Myocyte (in vitro differentiated cells): Measurements from ENCODE around the gene U2AF1. TPM values are rescaled to one million over a fixed set of nuclear protein-coding genes. Genes with fewer than 3 reads are reported as not detected.

ENCODE experiments used
- total RNA-seq: library from RNA; depleted of rRNA; stranded (reverse); fragments of >200 nt; gene quantifications from 2 replicates; pipeline ENCODE4 v1.2.3, GENCODE V29; 2014

Gene U2AF1
- total RNA-seq, 1 donor from 2014 or later = 18.3 TPM

Other genes starting within 250 kb of the U2AF1 start
- gene WDR4, start 228.0 kb downstream of the U2AF1 start, total RNA-seq = 7.5 and 8.7 TPM in 2 replicates
- gene NDUFV3, start 214.3 kb downstream of the U2AF1 start, total RNA-seq = 40.7 and 44.0 TPM in 2 replicates
- not detected in 2 replicates for gene ERVH48-1, start 181.9 kb downstream of the U2AF1 start, total RNA-seq
- gene PKNOX1, start 133.0 kb downstream of the U2AF1 start, total RNA-seq = 16.5 and 18.4 TPM in 2 replicates
- 15.8 and 20.0 TPM in 2 replicates for gene CBS, start 31.7 kb downstream of the U2AF1 start, total RNA-seq
- gene CRYAA, start 61.4 kb upstream of the U2AF1 start, total RNA-seq = not detected in 2 replicates